Retinal pigment epithelial cell (primary cell): ENCODE results near the gene ZNF512B.
A peak's percentile ranks its signal among the peaks of the same experiment; 100 is the strongest.

Experiments
- DNase-seq: peaks from one replicate; pipeline ENCODE4 v3.0.0-alpha.2; 2010; ENCODE audit warnings: low read depth
- H3K4me3 ChIP-seq: 2 replicates; pipeline ENCODE4 v1.5.1; 2011; ENCODE audit warnings: mild to moderate bottlenecking, low read length, control low read depth, moderate library complexity
- TF ChIP-seq, protein P1 (sequence below): conservative IDR thresholded peaks from 2 replicates; pipeline ENCODE4 v1.5.1; 2011; ENCODE audit warnings: low read depth, low read length, control low read depth, inconsistent platforms

Gene ZNF512B

GRCh38 chr20:63970714-63971431, 1.1 kb upstream of the ZNF512B start:
- DNase-seq: no peak
- TF ChIP-seq, protein P1, sequence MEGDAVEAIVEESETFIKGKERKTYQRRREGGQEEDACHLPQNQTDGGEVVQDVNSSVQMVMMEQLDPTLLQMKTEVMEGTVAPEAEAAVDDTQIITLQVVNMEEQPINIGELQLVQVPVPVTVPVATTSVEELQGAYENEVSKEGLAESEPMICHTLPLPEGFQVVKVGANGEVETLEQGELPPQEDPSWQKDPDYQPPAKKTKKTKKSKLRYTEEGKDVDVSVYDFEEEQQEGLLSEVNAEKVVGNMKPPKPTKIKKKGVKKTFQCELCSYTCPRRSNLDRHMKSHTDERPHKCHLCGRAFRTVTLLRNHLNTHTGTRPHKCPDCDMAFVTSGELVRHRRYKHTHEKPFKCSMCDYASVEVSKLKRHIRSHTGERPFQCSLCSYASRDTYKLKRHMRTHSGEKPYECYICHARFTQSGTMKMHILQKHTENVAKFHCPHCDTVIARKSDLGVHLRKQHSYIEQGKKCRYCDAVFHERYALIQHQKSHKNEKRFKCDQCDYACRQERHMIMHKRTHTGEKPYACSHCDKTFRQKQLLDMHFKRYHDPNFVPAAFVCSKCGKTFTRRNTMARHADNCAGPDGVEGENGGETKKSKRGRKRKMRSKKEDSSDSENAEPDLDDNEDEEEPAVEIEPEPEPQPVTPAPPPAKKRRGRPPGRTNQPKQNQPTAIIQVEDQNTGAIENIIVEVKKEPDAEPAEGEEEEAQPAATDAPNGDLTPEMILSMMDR: no peak
- H3K4me3 ChIP-seq: no peak overlapping the region

- no peak for DNase-seq
- TF ChIP-seq, protein P1: no peak
Observed at GRCh38 chr20:63968928-63969760, 586 bp downstream of the ZNF512B start.

GRCh38 chr20:63968136-63968927, 1.4 kb downstream of the ZNF512B start:
- TF ChIP-seq, protein P1: no peak
- peak overlapping the region; percentile 54 for H3K4me3 ChIP-seq
- DNase-seq: no peak

More at GRCh38 chr20:63968928-63969760, 586 bp downstream of the ZNF512B start:
- peak overlapping the region; percentile 54 for H3K4me3 ChIP-seq

- no peak for DNase-seq
Observed at GRCh38 chr20:63967330-63968135, 2.2 kb downstream of the ZNF512B start.

DNA sequence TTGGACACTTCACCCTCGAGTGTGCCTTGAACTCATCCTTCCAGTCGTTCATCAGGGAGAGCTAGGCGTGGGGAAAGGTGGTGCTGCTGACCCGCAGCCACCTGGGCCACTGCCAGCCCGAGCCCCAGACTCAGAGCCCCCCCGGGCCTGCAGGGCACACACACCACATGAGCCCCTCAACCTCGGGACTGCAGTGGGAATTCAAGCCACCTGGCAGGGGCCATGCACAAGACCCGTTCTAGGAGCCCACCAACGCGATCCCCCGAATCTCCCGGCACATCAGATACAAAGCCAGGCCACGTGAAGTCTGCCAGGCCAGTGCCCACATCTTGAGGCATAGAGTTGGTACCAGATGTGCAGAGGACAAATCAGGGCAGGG, 2.8 kb downstream of the ZNF512B start:
- no peak overlapping the region for H3K4me3 ChIP-seq
- no peak for DNase-seq
- TF ChIP-seq, protein P1: no peak

More at GRCh38 chr20:63967330-63968135, 2.2 kb downstream of the ZNF512B start:
- TF ChIP-seq, protein P1: no peak
- H3K4me3 ChIP-seq: no peak overlapping the region
